Neural crest cell (in vitro differentiated cells): ENCODE data around the gene ADAMTS9. TPM values are rescaled to one million over a fixed set of nuclear protein-coding genes. Genes with fewer than 3 reads are reported as not detected.
A peak's percentile ranks its signal among the peaks of the same experiment; 100 is the strongest.

ENCODE experiments used
- DNase-seq: peaks from one replicate; pipeline ENCODE4 v3.0.0; 2021; ENCODE audit warnings: low read depth, mixed read lengths, low spot score
- H3K27ac Mint-ChIP-seq: one replicate; pipeline ENCODE4 v1.8.0; 2021; ENCODE audit warnings: mild to moderate bottlenecking, mixed read lengths; ENCODE audit not compliant: unreplicated experiment
- H3K27me3 Mint-ChIP-seq: 2 replicates; pipeline ENCODE4 v1.8.0; 2021; ENCODE audit warnings: low read depth, mild to moderate bottlenecking, mixed read lengths
- H3K36me3 Mint-ChIP-seq: 2 replicates; pipeline ENCODE4 v1.8.0; 2021; ENCODE audit warnings: low read depth, mild to moderate bottlenecking, mixed read lengths
- H3K4me1 Mint-ChIP-seq: 2 replicates; pipeline ENCODE4 v1.8.0; 2021; ENCODE audit warnings: mixed read lengths
- H3K4me3 Mint-ChIP-seq: one replicate; pipeline ENCODE4 v1.8.0; 2021; ENCODE audit warnings: mild to moderate bottlenecking, mixed read lengths
- H3K9me3 Mint-ChIP-seq: 2 replicates; pipeline ENCODE4 v1.8.0; 2021; ENCODE audit warnings: mixed read lengths
- total RNA-seq: library from RNA; stranded (reverse); gene quantifications from 2 replicates; pipeline ENCODE4 v1.2.1, GENCODE V29; 2021
- TF ChIP-seq, protein P1 (sequence below): fragments of 200-600 bp; sonication (generic); conservative IDR thresholded peaks from 2 replicates; pipeline ENCODE4 v1.5.0; 2021; ENCODE audit warnings: antibody characterized with exemption, mild to moderate bottlenecking

The ADAMTS9 gene
- total RNA-seq, 1 donor from 2014 or later: 15.1 TPM

DNA sequence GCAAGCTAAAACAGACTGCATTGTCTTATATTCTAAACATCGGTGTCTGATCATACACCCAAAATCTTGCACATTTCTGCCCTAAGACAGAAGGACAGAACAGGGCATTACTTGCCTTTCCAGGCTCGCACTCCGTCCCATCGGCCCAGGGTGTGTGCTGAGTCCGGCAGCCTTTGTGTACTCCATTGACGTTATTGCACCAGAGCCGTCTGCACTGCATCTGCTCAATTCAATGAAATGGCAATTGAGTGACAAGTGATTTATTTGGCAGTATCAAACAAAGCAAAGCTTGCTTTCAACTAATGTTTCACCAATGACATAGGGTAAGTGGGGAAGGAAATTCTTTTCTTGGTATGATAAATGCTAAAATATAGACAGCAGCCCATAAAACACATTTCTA is 40.0 kb downstream of the ADAMTS9 start:
- H3K27me3 Mint-ChIP-seq: no peaks in the 10 kb centered on the region
- H3K4me1 Mint-ChIP-seq: peaks cover 52% of the 10 kb centered on the region
- H3K36me3 Mint-ChIP-seq: peaks cover 27% of the 10 kb centered on the region
- H3K9me3 Mint-ChIP-seq: no peaks in the 10 kb centered on the region
- DNase-seq: peak; percentile 4
- no peak overlapping the region for H3K4me3 Mint-ChIP-seq
- peak overlapping the region; percentile 67 for H3K27ac Mint-ChIP-seq
- TF ChIP-seq, protein P1, sequence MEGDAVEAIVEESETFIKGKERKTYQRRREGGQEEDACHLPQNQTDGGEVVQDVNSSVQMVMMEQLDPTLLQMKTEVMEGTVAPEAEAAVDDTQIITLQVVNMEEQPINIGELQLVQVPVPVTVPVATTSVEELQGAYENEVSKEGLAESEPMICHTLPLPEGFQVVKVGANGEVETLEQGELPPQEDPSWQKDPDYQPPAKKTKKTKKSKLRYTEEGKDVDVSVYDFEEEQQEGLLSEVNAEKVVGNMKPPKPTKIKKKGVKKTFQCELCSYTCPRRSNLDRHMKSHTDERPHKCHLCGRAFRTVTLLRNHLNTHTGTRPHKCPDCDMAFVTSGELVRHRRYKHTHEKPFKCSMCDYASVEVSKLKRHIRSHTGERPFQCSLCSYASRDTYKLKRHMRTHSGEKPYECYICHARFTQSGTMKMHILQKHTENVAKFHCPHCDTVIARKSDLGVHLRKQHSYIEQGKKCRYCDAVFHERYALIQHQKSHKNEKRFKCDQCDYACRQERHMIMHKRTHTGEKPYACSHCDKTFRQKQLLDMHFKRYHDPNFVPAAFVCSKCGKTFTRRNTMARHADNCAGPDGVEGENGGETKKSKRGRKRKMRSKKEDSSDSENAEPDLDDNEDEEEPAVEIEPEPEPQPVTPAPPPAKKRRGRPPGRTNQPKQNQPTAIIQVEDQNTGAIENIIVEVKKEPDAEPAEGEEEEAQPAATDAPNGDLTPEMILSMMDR: no peak

DNA sequence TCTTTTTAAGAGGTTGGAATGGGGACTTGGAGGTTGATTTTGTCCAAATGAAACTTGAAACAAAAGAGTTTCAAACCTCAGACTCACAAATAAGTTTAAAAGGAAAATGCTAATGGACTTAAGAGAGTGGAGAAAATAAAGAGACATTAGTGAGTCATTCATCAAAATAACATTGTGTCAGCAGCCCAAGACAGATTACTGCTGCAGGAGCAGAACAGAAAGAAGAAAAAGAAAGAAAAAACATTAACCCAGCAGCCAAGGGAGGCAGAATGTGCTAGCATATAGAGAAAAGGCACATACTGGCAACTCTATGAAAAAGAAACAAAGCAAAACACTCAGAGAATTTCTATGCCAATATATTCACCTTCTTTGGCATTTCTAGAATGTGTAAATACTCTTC is 42.6 kb downstream of the ADAMTS9 start:
- no peaks in the 10 kb centered on the region for H3K27me3 Mint-ChIP-seq
- peaks cover 61% of the 10 kb centered on the region for H3K4me1 Mint-ChIP-seq
- DNase-seq: no peak
- TF ChIP-seq, protein P1: no peak
- H3K27ac Mint-ChIP-seq: no peak overlapping the region
- no peak overlapping the region for H3K4me3 Mint-ChIP-seq
- H3K9me3 Mint-ChIP-seq: no peaks in the 10 kb centered on the region
- peaks cover 19% of the 10 kb centered on the region for H3K36me3 Mint-ChIP-seq

DNA sequence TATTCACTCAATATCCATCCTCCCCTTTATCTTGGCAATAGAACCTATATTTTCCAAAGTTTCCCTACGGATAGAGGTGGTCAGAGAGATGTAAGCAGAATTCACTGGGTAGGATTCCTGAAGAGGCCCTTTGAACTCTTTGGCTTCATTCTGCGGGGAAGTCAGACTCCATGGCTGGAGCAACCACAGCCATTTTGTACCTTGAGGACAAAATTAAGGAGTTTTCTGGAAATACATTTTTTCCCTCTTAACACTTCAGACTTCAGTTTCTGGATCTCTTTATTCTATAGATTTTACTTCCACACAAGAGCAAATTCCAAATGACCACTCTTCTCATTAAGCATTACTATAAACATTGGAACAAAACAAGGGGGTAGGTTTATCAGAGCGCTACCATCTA is 43.3 kb downstream of the ADAMTS9 start:
- Mint-ChIP-seq H3K4me1 (peaks cover 58% of the 10 kb centered on the region), H3K9me3 (no peaks in the 10 kb centered on the region), H3K27me3 (no peaks in the 10 kb centered on the region), H3K27ac (no peak overlapping the region), H3K4me3 (no peak overlapping the region), H3K36me3 (peaks cover 13% of the 10 kb centered on the region)
- TF ChIP-seq, protein P1: no peak
- DNase-seq: no peak

DNA sequence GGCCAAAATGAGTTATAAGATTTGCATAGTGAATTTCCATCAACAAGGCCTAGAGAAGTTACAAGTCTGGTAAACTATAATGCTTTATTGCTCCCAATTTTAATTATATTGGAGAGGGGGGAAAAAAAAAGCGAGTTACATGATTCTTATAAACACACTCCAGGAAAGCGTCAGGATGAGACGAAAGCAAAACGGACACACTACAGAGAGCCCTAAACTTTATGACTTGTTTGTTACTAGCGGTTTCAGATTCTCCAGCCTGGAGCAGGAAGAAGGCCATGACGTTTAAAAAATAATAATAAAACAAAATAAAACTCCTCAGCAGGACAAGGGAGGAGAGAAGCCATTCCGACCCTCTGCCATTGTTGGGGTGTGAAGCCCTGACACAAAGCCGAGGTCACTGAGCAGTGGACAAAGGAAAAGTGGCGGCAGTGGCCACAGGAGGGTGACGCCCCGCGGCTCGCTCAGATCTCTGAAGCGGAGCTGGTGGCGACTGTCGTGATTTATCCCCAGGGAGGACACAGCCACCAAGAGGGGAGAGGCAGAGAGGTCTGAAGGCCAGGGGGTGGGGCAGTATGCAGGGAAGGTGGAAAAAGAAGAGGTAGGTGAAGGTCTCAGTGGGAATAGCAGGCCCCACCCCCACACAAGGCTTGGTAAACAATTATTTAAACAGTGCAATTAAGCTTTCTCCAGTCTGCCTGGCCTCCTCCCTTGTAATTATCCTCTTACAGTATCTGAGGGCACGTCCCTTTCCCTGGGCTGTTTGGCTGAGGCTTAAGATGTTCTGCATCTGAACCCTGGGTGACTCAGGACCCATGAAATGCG is 45.3 kb downstream of the ADAMTS9 start:
- peaks cover 9% of the 10 kb centered on the region for H3K36me3 Mint-ChIP-seq
- no peaks in the 10 kb centered on the region for H3K27me3 Mint-ChIP-seq
- TF ChIP-seq, protein P1: no peak
- H3K4me1 Mint-ChIP-seq: peaks cover 57% of the 10 kb centered on the region
- H3K4me3 Mint-ChIP-seq: peak overlapping the region; percentile 39
- no peaks in the 10 kb centered on the region for H3K9me3 Mint-ChIP-seq
- DNase-seq: peak; percentile 30
- H3K27ac Mint-ChIP-seq: peak overlapping the region; percentile 98

DNA sequence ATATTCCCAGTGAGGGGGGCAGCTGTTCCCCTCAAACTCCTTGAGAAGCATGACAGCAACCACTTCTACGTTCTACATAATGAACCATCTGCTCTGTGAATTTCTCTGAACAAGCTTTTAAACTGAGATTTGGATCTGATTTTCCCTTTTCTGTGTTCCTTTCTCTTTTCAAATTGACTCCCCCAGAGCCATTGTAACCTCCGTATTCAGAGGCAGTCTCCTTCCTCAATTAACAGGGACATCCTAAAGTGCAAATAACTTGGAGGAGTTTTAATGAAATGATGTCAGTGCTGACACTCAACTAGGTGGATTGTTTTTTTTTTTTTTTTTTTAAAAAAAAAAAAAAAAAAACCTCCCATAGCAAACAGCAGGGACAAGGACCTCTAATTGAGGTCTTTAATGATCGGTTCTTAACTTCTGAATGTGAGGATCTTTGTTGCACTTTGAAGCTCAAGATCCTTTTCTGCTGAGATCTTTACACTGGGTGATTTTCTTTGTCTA is 48.8 kb downstream of the ADAMTS9 start:
- H3K9me3 Mint-ChIP-seq: no peaks in the 10 kb centered on the region
- peak overlapping the region; percentile 22 for H3K27ac Mint-ChIP-seq
- H3K4me1 Mint-ChIP-seq: peaks cover 41% of the 10 kb centered on the region
- DNase-seq: no peak
- TF ChIP-seq, protein P1: no peak
- no peaks in the 10 kb centered on the region for H3K27me3 Mint-ChIP-seq
- no peak overlapping the region for H3K4me3 Mint-ChIP-seq
- H3K36me3 Mint-ChIP-seq: peaks cover 5% of the 10 kb centered on the region
